Spleen (tissue), 7 donors: ENCODE data around the gene GRIK4.

Source experiments
- POLR2A ChIP-seq, 3 donors: fragments of 450-650 bp; IDR thresholded peaks; one replicate each; pipeline ENCODE4 v1.5.1; 2017; ENCODE audit warnings: antibody characterized with exemption in 3 of 3, mild to moderate bottlenecking in 1 of 3
- TF ChIP-seq, protein P1 (sequence below), 11 experiments: fragments of 200-600 bp in 7 of 11; fragments of 450-650 bp in 4 of 11; sonication (generic) in 4 of 11; IDR thresholded peaks in 8 of 11; conservative IDR thresholded peaks in 3 of 11; 1 replicate in 7 of 11; 2 replicates in 4 of 11; pipeline versions ENCODE4 v1.4.0 to v1.8.0; 2016 to 2021; ENCODE audit warnings: antibody characterized with exemption in 11 of 11, inconsistent platforms in 4 of 11, mild to moderate bottlenecking in 1 of 11
- donor health status: DM: no; HTN: no; CAD: no; lungs with moderate emphysema.
- donor health status: DM: no; HTN: no; CAD: no.
- donor health status: DM: no; HTN: no; CAD: no.

DNA sequence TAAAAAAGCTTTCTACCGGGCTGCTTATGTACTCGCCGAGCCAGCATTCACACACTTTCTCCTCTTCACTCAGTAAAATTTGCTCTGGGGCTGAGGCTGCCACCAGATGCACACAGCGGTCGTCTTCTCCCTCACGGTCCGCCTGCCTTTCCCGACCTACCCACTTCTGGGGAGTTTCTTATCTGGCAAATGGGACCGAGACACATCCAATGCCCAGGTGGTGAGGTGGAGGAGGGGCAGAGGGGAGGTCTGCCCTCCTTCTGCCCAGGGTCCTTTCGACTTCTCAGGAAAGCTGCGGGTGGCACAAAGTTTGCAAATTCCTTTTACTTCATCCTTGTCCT is 43.9 kb downstream of the GRIK4 start:
- no peak for TF ChIP-seq POLR2A (IDR thresholded peaks at IDR 0.05)
- TF ChIP-seq, protein P1, sequence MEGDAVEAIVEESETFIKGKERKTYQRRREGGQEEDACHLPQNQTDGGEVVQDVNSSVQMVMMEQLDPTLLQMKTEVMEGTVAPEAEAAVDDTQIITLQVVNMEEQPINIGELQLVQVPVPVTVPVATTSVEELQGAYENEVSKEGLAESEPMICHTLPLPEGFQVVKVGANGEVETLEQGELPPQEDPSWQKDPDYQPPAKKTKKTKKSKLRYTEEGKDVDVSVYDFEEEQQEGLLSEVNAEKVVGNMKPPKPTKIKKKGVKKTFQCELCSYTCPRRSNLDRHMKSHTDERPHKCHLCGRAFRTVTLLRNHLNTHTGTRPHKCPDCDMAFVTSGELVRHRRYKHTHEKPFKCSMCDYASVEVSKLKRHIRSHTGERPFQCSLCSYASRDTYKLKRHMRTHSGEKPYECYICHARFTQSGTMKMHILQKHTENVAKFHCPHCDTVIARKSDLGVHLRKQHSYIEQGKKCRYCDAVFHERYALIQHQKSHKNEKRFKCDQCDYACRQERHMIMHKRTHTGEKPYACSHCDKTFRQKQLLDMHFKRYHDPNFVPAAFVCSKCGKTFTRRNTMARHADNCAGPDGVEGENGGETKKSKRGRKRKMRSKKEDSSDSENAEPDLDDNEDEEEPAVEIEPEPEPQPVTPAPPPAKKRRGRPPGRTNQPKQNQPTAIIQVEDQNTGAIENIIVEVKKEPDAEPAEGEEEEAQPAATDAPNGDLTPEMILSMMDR (IDR thresholded peaks at IDR 0.05 in 8 of 11, conservative IDR thresholded peaks at IDR 0.05 in 3 of 11): no peak
